Right lobe of liver (tissue), 4 donors: ENCODE data around the gene HRK.

Experiments
- CTCF ChIP-seq, 4 donors: fragments of 200-600 bp in 3 of 4; fragments of 450-650 bp in 1 of 4; IDR thresholded peaks; one replicate each; pipeline versions ENCODE4 v1.5.1 to v1.8.0; 2016 to 2022; ENCODE audit warnings: antibody characterized with exemption in 4 of 4, mild to moderate bottlenecking in 2 of 4
- POLR2A ChIP-seq: fragments of 450-650 bp; IDR thresholded peaks from one replicate; pipeline ENCODE4 v1.6.1; 2017; ENCODE audit warnings: antibody characterized with exemption, mild to moderate bottlenecking
- donor health status: DM: no; HTN: no; CAD: no.
- donor health status: DM: no; HTN: no; CAD: no.
- donor health status: DM: no; HTN: yes; CAD: no.

- TF ChIP-seq POLR2A: no peak
- TF ChIP-seq CTCF (IDR thresholded peaks at IDR 0.05): no peak
Measured at GRCh38 chr12:116910280-116910644, 29.0 kb upstream of the HRK start.
